WTC11 (cell line): ENCODE data around the gene OTOR. TPM values are rescaled to one million over a fixed set of nuclear protein-coding genes. Genes with fewer than 3 reads are reported as not detected.
A peak's percentile ranks its signal among the peaks of the same experiment; 100 is the strongest.

ENCODE experiments used
- ATAC-seq: fragments of 200-7000 bp; cut with Tn5 transposase; 2 replicates; pipeline ENCODE4 v1.10.0; 2021; ENCODE audit warnings: mild to moderate bottlenecking, moderate library complexity
- CTCF ChIA-PET: fragments of 300-600 bp; sonication (Branson Sonifier 250); formaldehyde crosslinking; loops from one replicate; lab custom pipeline; 2021; ENCODE audit warnings: antibody characterized with exemption; lab: Charles Lee
- POLR2A ChIA-PET: fragments of 350-600 bp; sonication (Branson Sonifier 250); formaldehyde crosslinking; loops from one replicate; lab custom pipeline; 2021; ENCODE audit warnings: antibody characterized with exemption; lab: Charles Lee
- DNase-seq: peaks from one replicate; pipeline ENCODE4 v3.0.0; 2021; ENCODE audit warnings: low spot score
- H3K27ac Mint-ChIP-seq: 2 replicates; pipeline ENCODE4 v1.8.0; 2021; ENCODE audit warnings: mixed read lengths
- H3K27me3 Mint-ChIP-seq: 2 replicates; pipeline ENCODE4 v1.8.0; 2021; ENCODE audit warnings: low read depth, mild to moderate bottlenecking, moderate library complexity, mixed read lengths
- H3K36me3 Mint-ChIP-seq: 2 replicates; pipeline ENCODE4 v1.8.0; 2021; ENCODE audit warnings: mixed read lengths
- H3K4me1 Mint-ChIP-seq: 2 replicates; pipeline ENCODE4 v1.8.0; 2022; ENCODE audit warnings: mixed read lengths
- H3K4me3 Mint-ChIP-seq: 2 replicates; pipeline ENCODE4 v1.8.0; 2021; ENCODE audit warnings: mild to moderate bottlenecking, moderate library complexity, mixed read lengths
- H3K9me3 Mint-ChIP-seq: 2 replicates; pipeline ENCODE4 v1.8.0; 2021; ENCODE audit warnings: mixed read lengths
- ARID4B ChIP-seq: sonication (generic); formaldehyde crosslinking; IDR thresholded peaks from 2 replicates; pipeline ENCODE4 v1.8.0; 2023; ENCODE audit warnings: missing genetic modification reagents, mild to moderate bottlenecking, borderline replicate concordance
- CTCF ChIP-seq: fragments of 200-600 bp; IDR thresholded peaks from 2 replicates; pipeline ENCODE4 v1.8.0; 2022; ENCODE audit warnings: antibody characterized with exemption
- EMX1 ChIP-seq: fragments of 250-450 bp; sonication (Bioruptor Pico); IDR thresholded peaks from 2 replicates; pipeline ENCODE4 v1.8.0; 2021; ENCODE audit warnings: mild to moderate bottlenecking
- ESRRA ChIP-seq: sonication (generic); formaldehyde crosslinking; IDR thresholded peaks from 2 replicates; pipeline ENCODE4 v1.8.1; 2022; ENCODE audit warnings: mild to moderate bottlenecking, missing genetic modification reagents, borderline replicate concordance
- FOXP4 ChIP-seq: sonication (generic); formaldehyde crosslinking; IDR thresholded peaks from 2 replicates; pipeline ENCODE4 v1.8.0; 2022; ENCODE audit warnings: mild to moderate bottlenecking, missing genetic modification reagents
- HMGA2 ChIP-seq: fragments of 250-450 bp; sonication (Bioruptor Pico); IDR thresholded peaks from 2 replicates; pipeline ENCODE4 v1.4.0; 2021; ENCODE audit warnings: mild to moderate bottlenecking, moderate library complexity
- IRF1 ChIP-seq: sonication (generic); formaldehyde crosslinking; IDR thresholded peaks from 2 replicates; pipeline ENCODE4 v1.8.0; 2023; ENCODE audit warnings: missing genetic modification reagents
- MAX ChIP-seq: sonication (generic); formaldehyde crosslinking; IDR thresholded peaks from 2 replicates; pipeline ENCODE4 v1.8.0; 2022; ENCODE audit warnings: mild to moderate bottlenecking, missing genetic modification reagents
- NFATC4 ChIP-seq: fragments of 250-450 bp; sonication (Bioruptor Pico); IDR thresholded peaks from 2 replicates; pipeline ENCODE4 v1.9.0; 2021; ENCODE audit warnings: mild to moderate bottlenecking
- NR2C2 ChIP-seq: sonication (generic); formaldehyde crosslinking; IDR thresholded peaks from 2 replicates; pipeline ENCODE4 v1.8.0; 2022; ENCODE audit warnings: mild to moderate bottlenecking, missing genetic modification reagents
- RELA ChIP-seq: sonication (generic); formaldehyde crosslinking; IDR thresholded peaks from 2 replicates; pipeline ENCODE4 v1.8.1; 2022; ENCODE audit warnings: missing genetic modification reagents, mild to moderate bottlenecking, borderline replicate concordance
- TEAD1 ChIP-seq: sonication (generic); formaldehyde crosslinking; IDR thresholded peaks from 2 replicates; pipeline ENCODE4 v1.8.0; 2022; ENCODE audit warnings: mild to moderate bottlenecking, missing genetic modification reagents
- TEAD4 ChIP-seq: sonication (generic); formaldehyde crosslinking; IDR thresholded peaks from 2 replicates; pipeline ENCODE4 v1.8.0; 2022; ENCODE audit warnings: mild to moderate bottlenecking, missing genetic modification reagents
- USF2 ChIP-seq: sonication (generic); formaldehyde crosslinking; IDR thresholded peaks from 2 replicates; pipeline ENCODE4 v1.8.1; 2023; ENCODE audit warnings: mild to moderate bottlenecking, missing genetic modification reagents, moderate library complexity
- ZNF121 ChIP-seq: sonication (generic); formaldehyde crosslinking; IDR thresholded peaks from 2 replicates; pipeline ENCODE4 v1.8.0; 2023; ENCODE audit warnings: missing genetic modification reagents
- ZNF512 ChIP-seq: sonication (generic); formaldehyde crosslinking; IDR thresholded peaks from 2 replicates; pipeline ENCODE4 v1.8.1; 2022; ENCODE audit warnings: missing genetic modification reagents, borderline replicate concordance
- total RNA-seq: library from RNA; stranded (reverse); gene quantifications from 3 replicates; pipeline ENCODE4 v1.2.3, GENCODE V29; 2021

The OTOR gene
- total RNA-seq, 1 experiment from 2014 or later = not detected

GRCh38 chr20:16714751-16715150 is 33.4 kb upstream of the OTOR start:
- H3K27ac Mint-ChIP-seq = no peak overlapping the region
- POLR2A ChIA-PET = no interaction called here

GRCh38 chr20:16719421-16719820 is 28.7 kb upstream of the OTOR start:
- POLR2A ChIA-PET = no interaction called here
- H3K4me1 Mint-ChIP-seq = peaks cover 11% of the 10 kb centered on the region
- CTCF ChIA-PET = interaction anchor here (0.7 kb wide), 1 partner anchor 30 kb away, joined by 3 read pairs; no protein-coding TSS in a partner anchor
- no peaks in the 10 kb centered on the region for H3K36me3 Mint-ChIP-seq
- DNase-seq (no peak), ATAC-seq (no peak)
- no peak overlapping the region for H3K27ac Mint-ChIP-seq
- TF ChIP-seq ZNF512 = no peak
- H3K27me3 Mint-ChIP-seq = peaks cover 23% of the 10 kb centered on the region
- H3K4me3 Mint-ChIP-seq = no peak overlapping the region
- H3K9me3 Mint-ChIP-seq = 0 out of 2 replicates have a peak, but pooled peaks cover 4% of the 10 kb centered on the region

More at GRCh38 chr20:16714751-16715150, 33.4 kb upstream of the OTOR start:
- DNase-seq (no peak), ATAC-seq (no peak)
- TF ChIP-seq TEAD4 = no peak
- no peak for TF ChIP-seq IRF1
- no peak for TF ChIP-seq NFATC4 (CRISPR knock-in tag)
- no peak for TF ChIP-seq HMGA2
- no peak for TF ChIP-seq NR2C2
- TF ChIP-seq EMX1 (CRISPR knock-in tag) = no peak
- TF ChIP-seq MAX (CRISPR knock-in tag) = no peak
- no peak for TF ChIP-seq ESRRA
- no peak for TF ChIP-seq FOXP4 (CRISPR knock-in tag)
- CTCF ChIA-PET = interaction anchor here (0.8 to 1.9 kb wide), 3 partner anchors 34 to 46 kb away, joined by 3 to 6 read pairs (median 3); partner anchors contain the start of gene OTOR
- no peak overlapping the region for H3K4me3 Mint-ChIP-seq
- H3K4me1 Mint-ChIP-seq = peaks cover 18% of the 10 kb centered on the region
- 0 out of 2 replicates have a peak, but pooled peaks cover 4% of the 10 kb centered on the region for H3K9me3 Mint-ChIP-seq
- no peaks in the 10 kb centered on the region for H3K36me3 Mint-ChIP-seq
- H3K27me3 Mint-ChIP-seq = no peaks in the 10 kb centered on the region

- peak overlapping the region; percentile 99 for H3K4me3 Mint-ChIP-seq
- TF ChIP-seq FOXP4 (CRISPR knock-in tag) (no peak), CTCF (no peak), ZNF121 (no peak), ZNF512 (no peak), RELA (CRISPR knock-in tag) (no peak), ARID4B (CRISPR knock-in tag) (no peak), TEAD1 (no peak), USF2 (CRISPR knock-in tag) (no peak)
Measured at GRCh38 chr20:16729080-16729479, 19.1 kb upstream of the OTOR start.

More at GRCh38 chr20:16729080-16729479, 19.1 kb upstream of the OTOR start:
- ATAC-seq (no peak), DNase-seq (no peak)
- Mint-ChIP-seq H3K36me3 (peaks cover 18% of the 10 kb centered on the region), H3K27me3 (peaks cover 28% of the 10 kb centered on the region), H3K4me1 (peaks cover 21% of the 10 kb centered on the region), H3K27ac (peak overlapping the region; percentile 98), H3K9me3 (peaks cover 17% of the 10 kb centered on the region)
- POLR2A ChIA-PET = no interaction called here
- CTCF ChIA-PET = interaction anchor here (0.9 to 1.3 kb wide), 2 partner anchors 21 to 32 kb away, joined by 3 read pairs; no protein-coding TSS in a partner anchor
